ENCODE results near the gene NDFIP1. TPM values are rescaled to one million over a fixed set of nuclear protein-coding genes. Genes with fewer than 3 reads are reported as not detected.
A peak's percentile ranks its signal among the peaks of the same experiment; 100 is the strongest.

Gene NDFIP1
- total and polyA plus RNA-seq, 2 experiments from 2014 or later: 63.8 to 85.0 TPM

- TF ChIP-seq EZH2 (IDR thresholded peaks at IDR 0.05; ENCODE audit: borderline replicate concordance): no peak
- TF ChIP-seq, protein P1, sequence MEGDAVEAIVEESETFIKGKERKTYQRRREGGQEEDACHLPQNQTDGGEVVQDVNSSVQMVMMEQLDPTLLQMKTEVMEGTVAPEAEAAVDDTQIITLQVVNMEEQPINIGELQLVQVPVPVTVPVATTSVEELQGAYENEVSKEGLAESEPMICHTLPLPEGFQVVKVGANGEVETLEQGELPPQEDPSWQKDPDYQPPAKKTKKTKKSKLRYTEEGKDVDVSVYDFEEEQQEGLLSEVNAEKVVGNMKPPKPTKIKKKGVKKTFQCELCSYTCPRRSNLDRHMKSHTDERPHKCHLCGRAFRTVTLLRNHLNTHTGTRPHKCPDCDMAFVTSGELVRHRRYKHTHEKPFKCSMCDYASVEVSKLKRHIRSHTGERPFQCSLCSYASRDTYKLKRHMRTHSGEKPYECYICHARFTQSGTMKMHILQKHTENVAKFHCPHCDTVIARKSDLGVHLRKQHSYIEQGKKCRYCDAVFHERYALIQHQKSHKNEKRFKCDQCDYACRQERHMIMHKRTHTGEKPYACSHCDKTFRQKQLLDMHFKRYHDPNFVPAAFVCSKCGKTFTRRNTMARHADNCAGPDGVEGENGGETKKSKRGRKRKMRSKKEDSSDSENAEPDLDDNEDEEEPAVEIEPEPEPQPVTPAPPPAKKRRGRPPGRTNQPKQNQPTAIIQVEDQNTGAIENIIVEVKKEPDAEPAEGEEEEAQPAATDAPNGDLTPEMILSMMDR (IDR thresholded peaks at IDR 0.05; ENCODE audit: poor library complexity): peak; percentile 75
- no peaks in the 10 kb centered on the region for H3K9me2 ChIP-seq (replicated peaks; ENCODE audit: insufficient read depth)
- no peaks in the 10 kb centered on the region for H3K4me1 ChIP-seq (ENCODE audit: insufficient read depth)
- no peak overlapping the region for H3K4me2 ChIP-seq
- no peaks in the 10 kb centered on the region for H3K9me3 ChIP-seq (ENCODE audit: low read depth)
- H4K20me1 ChIP-seq (ENCODE audit: insufficient read depth, poor library complexity, severe bottlenecking): no peaks in the 10 kb centered on the region
- no peak overlapping the region for H3K27ac ChIP-seq
- 82% methylated on average over 4 of the region's 4 CpGs for WGBS (ENCODE audit: low lambda C conversion rate, missing lambda C conversion rate)
- no peaks in the 10 kb centered on the region for H3K79me2 ChIP-seq
- no peak overlapping the region for H3K4me3 ChIP-seq
- no peaks in the 10 kb centered on the region for H3K36me3 ChIP-seq (replicated peaks; ENCODE audit: insufficient read depth, low read depth)
- H2AFZ ChIP-seq: no peak overlapping the region
- H3K27me3 ChIP-seq: no peaks in the 10 kb centered on the region
- DNase-seq (ENCODE audit: low spot score): peak; percentile 83
These were observed 36.7 kb downstream of the NDFIP1 start for GRCh38 chr5:142145106-142145900.

GRCh38 chr5:142149363-142149762 lies 40.8 kb downstream of the NDFIP1 start:
- 96% methylated on average over 1 of the region's 1 CpG for WGBS (ENCODE audit: low lambda C conversion rate, missing lambda C conversion rate)
- H3K27ac ChIP-seq: no peak overlapping the region
- H3K27me3 ChIP-seq: no peaks in the 10 kb centered on the region
- H4K20me1 ChIP-seq (ENCODE audit: insufficient read depth, poor library complexity, severe bottlenecking): no peaks in the 10 kb centered on the region
- no peak overlapping the region for H3K4me3 ChIP-seq
- H3K4me2 ChIP-seq: no peak overlapping the region
- no peaks in the 10 kb centered on the region for H3K9me2 ChIP-seq (replicated peaks; ENCODE audit: insufficient read depth)
- DNase-seq (ENCODE audit: low spot score): no peak
- H3K4me1 ChIP-seq (ENCODE audit: insufficient read depth): no peaks in the 10 kb centered on the region
- no peaks in the 10 kb centered on the region for H3K79me2 ChIP-seq
- H2AFZ ChIP-seq: no peak overlapping the region
- no peaks in the 10 kb centered on the region for H3K9me3 ChIP-seq (ENCODE audit: low read depth)
- H3K36me3 ChIP-seq (replicated peaks; ENCODE audit: insufficient read depth, low read depth): no peaks in the 10 kb centered on the region
- TF ChIP-seq EZH2phosphoT487 (IDR thresholded peaks at IDR 0.05; ENCODE audit: low read depth, severe bottlenecking, unreplicated experiment) (no peak), EZH2 (IDR thresholded peaks at IDR 0.05; ENCODE audit: borderline replicate concordance) (no peak)
- TF ChIP-seq, protein P1 (IDR thresholded peaks at IDR 0.05; ENCODE audit: poor library complexity): no peak

DNA sequence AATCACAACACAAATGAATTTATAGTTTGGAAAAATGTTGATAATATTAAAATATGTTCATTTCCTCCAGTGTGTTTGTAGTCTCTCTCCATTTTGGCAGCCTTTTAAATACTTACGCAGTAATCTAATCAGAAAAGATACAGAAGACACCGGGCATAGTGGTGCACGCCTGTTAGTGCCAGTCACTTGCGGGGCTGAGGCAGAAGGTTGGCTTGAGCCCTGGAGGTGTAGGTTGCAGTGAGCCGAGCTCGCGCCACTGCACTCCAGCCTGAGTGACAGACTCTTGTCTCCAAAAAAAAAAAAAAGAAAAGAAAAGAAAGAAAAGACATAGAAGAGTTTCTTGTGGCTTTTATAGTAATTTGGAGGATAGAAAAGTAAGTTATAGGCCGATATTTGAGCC lies 41.9 kb downstream of the NDFIP1 start:
- no peaks in the 10 kb centered on the region for H3K79me2 ChIP-seq
- DNase-seq (ENCODE audit: low spot score): no peak
- H3K4me1 ChIP-seq (ENCODE audit: insufficient read depth): no peaks in the 10 kb centered on the region
- H3K27me3 ChIP-seq: no peaks in the 10 kb centered on the region
- no peaks in the 10 kb centered on the region for H3K36me3 ChIP-seq (replicated peaks; ENCODE audit: insufficient read depth, low read depth)
- H3K9me2 ChIP-seq (replicated peaks; ENCODE audit: insufficient read depth): no peaks in the 10 kb centered on the region
- H2AFZ ChIP-seq: no peak overlapping the region
- no peaks in the 10 kb centered on the region for H4K20me1 ChIP-seq (ENCODE audit: insufficient read depth, poor library complexity, severe bottlenecking)
- WGBS (ENCODE audit: low lambda C conversion rate, missing lambda C conversion rate): 95% methylated on average over 8 of the region's 8 CpGs
- TF ChIP-seq, protein P1 (IDR thresholded peaks at IDR 0.05; ENCODE audit: poor library complexity): no peak
- TF ChIP-seq EZH2 (IDR thresholded peaks at IDR 0.05; ENCODE audit: borderline replicate concordance) (no peak), EZH2phosphoT487 (IDR thresholded peaks at IDR 0.05; ENCODE audit: low read depth, severe bottlenecking, unreplicated experiment) (no peak)
- H3K27ac ChIP-seq: no peak overlapping the region
- no peaks in the 10 kb centered on the region for H3K9me3 ChIP-seq (ENCODE audit: low read depth)
- no peak overlapping the region for H3K4me3 ChIP-seq
- no peak overlapping the region for H3K4me2 ChIP-seq
